IPS-15b (cell line): ENCODE data around the gene GJB2.

Experiments
- H3K27me3 ChIP-seq: one replicate; pipeline ENCODE4 v1.6.1; 2013; ENCODE audit warnings: low read length; ENCODE audit not compliant: control insufficient read depth, insufficient read depth
- H3K36me3 ChIP-seq: one replicate; pipeline ENCODE4 v1.6.1; 2013; ENCODE audit warnings: low read length; ENCODE audit not compliant: control insufficient read depth, insufficient read depth
- H3K4me1 ChIP-seq: one replicate; pipeline ENCODE4 v1.6.1; 2013; ENCODE audit warnings: mild to moderate bottlenecking, low read length; ENCODE audit not compliant: control insufficient read depth, insufficient read depth
- H3K4me3 ChIP-seq: one replicate; pipeline ENCODE4 v1.5.1; 2013; ENCODE audit warnings: low read depth, low read length
- H3K9ac ChIP-seq: one replicate; pipeline ENCODE4 v1.6.1; 2013; ENCODE audit warnings: low read depth, mild to moderate bottlenecking, low read length
- H3K9me3 ChIP-seq: one replicate; pipeline ENCODE4 v1.6.1; 2013; ENCODE audit warnings: mild to moderate bottlenecking, low read length; ENCODE audit not compliant: control insufficient read depth, insufficient read depth

Gene GJB2

GRCh38 chr13:20145521-20145920, 47.2 kb downstream of the GJB2 start:
- Histone ChIP-seq H3K36me3 (no peaks in the 10 kb centered on the region), H3K27me3 (peaks cover 6% of the 10 kb centered on the region), H3K4me3 (no peak overlapping the region)

DNA sequence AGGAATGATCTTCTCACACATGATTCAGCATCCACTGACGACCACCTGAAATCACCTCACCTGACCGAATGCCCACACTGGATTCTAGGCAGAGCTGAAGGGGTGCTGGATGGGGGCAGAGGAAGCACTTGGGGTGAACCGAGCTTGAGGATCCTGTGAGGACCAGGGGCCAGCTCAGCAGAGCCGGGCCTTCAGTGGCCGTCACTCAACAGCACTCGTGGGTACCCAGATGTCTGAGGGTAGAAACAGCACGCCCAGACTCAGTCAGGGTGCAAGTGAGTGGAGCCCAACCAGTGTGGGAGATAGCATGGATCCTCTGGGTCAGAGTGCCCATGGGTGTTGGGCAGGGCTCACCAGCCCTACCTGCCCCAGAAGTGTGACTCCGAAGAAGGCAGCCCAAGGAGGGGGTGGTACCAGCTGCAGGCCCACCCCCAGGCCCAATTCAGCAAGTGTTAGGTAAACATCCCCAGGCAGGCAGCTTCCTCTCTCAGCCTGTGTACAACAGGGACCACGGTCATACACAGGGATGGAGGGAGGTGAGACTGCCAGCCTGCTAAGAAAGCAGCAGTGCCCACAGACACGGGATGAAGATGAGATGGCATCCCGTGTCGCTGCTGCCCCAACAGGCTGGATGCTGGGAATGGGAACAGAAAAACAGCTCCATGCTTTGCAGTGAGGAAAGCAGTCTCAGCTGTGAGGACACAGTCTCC, 48.4 kb downstream of the GJB2 start:
- no peaks in the 10 kb centered on the region for H3K9me3 ChIP-seq
- H3K9ac ChIP-seq, result no peak overlapping the region
- H3K4me3 ChIP-seq, result no peak overlapping the region
- H3K4me1 ChIP-seq, result no peaks in the 10 kb centered on the region
- peaks cover 6% of the 10 kb centered on the region for H3K27me3 ChIP-seq
- H3K36me3 ChIP-seq, result no peaks in the 10 kb centered on the region

More at GRCh38 chr13:20145521-20145920, 47.2 kb downstream of the GJB2 start:
- Histone ChIP-seq H3K9me3 (no peaks in the 10 kb centered on the region), H3K9ac (no peak overlapping the region), H3K4me1 (no peaks in the 10 kb centered on the region)

GRCh38 chr13:20142927-20143480, 49.7 kb downstream of the GJB2 start:
- peaks cover 10% of the 10 kb centered on the region for H3K27me3 ChIP-seq
- H3K9ac ChIP-seq, result no peak overlapping the region
- H3K4me1 ChIP-seq, result no peaks in the 10 kb centered on the region
- H3K9me3 ChIP-seq, result no peaks in the 10 kb centered on the region
- no peaks in the 10 kb centered on the region for H3K36me3 ChIP-seq
- no peak overlapping the region for H3K4me3 ChIP-seq

DNA sequence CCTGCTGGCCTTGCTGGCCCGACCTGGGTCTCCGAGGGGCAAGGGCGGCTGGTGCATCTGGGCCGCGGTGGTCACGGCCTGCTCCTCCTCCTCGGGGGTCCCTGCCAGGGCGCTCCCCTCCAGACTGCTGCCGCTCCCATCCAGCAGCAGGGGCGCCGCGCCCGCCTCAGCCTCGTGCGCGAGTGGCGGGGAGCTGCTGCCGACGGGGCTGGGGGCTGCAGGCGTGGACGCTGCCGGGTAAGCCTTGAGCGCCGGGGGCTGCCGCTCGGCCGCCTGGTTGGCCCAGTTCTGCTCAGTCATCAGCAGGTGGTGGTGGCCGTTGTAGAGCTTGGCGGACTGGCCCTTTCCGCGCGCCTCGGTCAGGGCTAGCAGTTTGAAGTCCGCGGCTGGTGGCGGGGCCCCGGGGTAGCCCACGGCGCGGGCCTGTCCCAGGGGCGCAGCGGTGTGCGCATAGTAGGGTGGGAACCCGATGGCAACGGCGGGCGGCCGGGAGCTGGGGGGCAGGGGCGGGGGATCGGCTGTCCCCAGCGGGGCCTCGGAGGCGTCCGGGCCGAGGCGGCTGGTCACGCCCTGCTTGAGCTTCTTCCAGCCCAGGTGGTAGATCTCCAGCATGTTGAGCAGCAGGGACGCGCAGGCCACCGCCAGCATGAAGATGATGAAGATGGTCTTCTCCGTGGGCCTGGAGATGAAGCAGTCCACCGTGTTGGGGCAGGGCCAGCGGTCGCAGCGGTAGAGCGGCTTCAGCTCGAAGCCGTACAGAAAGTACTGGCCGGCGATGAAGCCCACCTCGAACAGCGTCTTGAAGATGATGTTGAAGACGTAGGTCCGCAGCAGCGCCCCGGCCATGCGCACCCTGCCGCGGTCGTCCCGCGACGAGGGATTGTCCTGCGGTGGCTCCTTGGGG, 50.5 kb downstream of the GJB2 start:
- Histone ChIP-seq H3K9me3 (no peaks in the 10 kb centered on the region), H3K9ac (no peak overlapping the region), H3K4me3 (no peak overlapping the region), H3K27me3 (peaks cover 18% of the 10 kb centered on the region), H3K36me3 (no peaks in the 10 kb centered on the region), H3K4me1 (no peaks in the 10 kb centered on the region)

DNA sequence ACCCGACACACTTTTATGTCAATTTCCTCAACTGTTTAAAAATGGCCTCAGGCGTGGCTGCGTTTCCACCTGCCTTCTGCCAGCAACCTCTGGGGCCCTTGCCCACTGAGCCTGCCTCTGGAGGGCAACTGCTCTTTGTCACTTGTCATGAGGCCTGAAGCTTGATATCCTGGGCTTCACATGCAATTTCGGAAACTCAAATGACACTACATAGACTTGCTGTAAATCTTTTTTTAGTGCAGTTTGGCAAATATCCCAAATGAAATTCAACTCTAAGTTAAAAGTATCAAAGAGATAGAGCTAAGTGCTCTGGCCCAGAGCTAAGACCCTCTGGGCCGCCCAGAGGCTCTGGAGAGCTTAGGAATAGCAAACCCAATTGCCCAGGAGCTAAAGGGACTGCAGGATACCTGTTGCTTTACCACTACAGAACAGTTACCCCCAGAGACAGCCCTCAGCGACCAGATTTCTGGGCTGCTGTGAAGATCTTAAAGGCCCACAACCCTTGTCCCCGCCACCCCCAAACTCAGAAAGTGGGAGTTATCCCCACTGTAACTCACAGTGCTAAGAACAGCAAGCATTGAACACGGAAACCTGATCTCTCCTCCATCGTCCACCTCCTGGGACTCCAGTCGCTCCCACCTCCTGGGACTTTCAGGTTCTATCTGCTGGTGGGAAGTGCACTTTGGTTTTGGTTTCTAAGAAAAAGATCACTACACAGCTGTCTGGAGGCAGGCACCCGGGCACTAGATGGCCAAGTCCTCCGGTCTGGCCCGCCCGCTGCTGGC, 51.3 kb downstream of the GJB2 start:
- H3K9ac ChIP-seq, result no peak overlapping the region
- peaks cover 21% of the 10 kb centered on the region for H3K27me3 ChIP-seq
- H3K4me3 ChIP-seq, result no peak overlapping the region
- H3K9me3 ChIP-seq, result no peaks in the 10 kb centered on the region
- H3K4me1 ChIP-seq, result no peaks in the 10 kb centered on the region
- H3K36me3 ChIP-seq, result no peaks in the 10 kb centered on the region

- no peaks in the 10 kb centered on the region for H3K9me3 ChIP-seq
- no peaks in the 10 kb centered on the region for H3K36me3 ChIP-seq
- H3K4me3 ChIP-seq, result no peak overlapping the region
- H3K9ac ChIP-seq, result no peak overlapping the region
- no peaks in the 10 kb centered on the region for H3K4me1 ChIP-seq
- H3K27me3 ChIP-seq, result peaks cover 22% of the 10 kb centered on the region
Observed at GRCh38 chr13:20140487-20140886, 52.3 kb downstream of the GJB2 start.

- H3K4me1 ChIP-seq, result no peaks in the 10 kb centered on the region
- no peaks in the 10 kb centered on the region for H3K9me3 ChIP-seq
- no peak overlapping the region for H3K9ac ChIP-seq
- no peak overlapping the region for H3K4me3 ChIP-seq
- peaks cover 19% of the 10 kb centered on the region for H3K27me3 ChIP-seq
- no peaks in the 10 kb centered on the region for H3K36me3 ChIP-seq
Observed at GRCh38 chr13:20137875-20138274, 54.9 kb downstream of the GJB2 start.
